Body of pancreas (tissue), 4 donors: ENCODE measurements around the gene APRT.

ENCODE experiments used
- CTCF ChIP-seq, 7 experiments: fragments of 450-650 bp in 4 of 7; fragments of 200-600 bp in 3 of 7; sonication (generic) in 3 of 7; IDR thresholded peaks; one replicate each; pipeline ENCODE4 v1.5.1; 2016 to 2019; ENCODE audit warnings: antibody characterized with exemption in 7 of 7
- POLR2A ChIP-seq, 3 donors: fragments of 450-650 bp; IDR thresholded peaks; one replicate each; pipeline ENCODE4 v1.6.1; 2016; ENCODE audit warnings: antibody characterized with exemption in 3 of 3, mild to moderate bottlenecking in 2 of 3

GRCh38 chr16:88846088-88846487 is 34.4 kb upstream of the APRT start:
- TF ChIP-seq CTCF (IDR thresholded peaks at IDR 0.05), result no peak
- no peak for TF ChIP-seq POLR2A (IDR thresholded peaks at IDR 0.05)
